Colon (tissue), 2 donors: ENCODE results near the gene ABLIM2.

Experiments used
- FAIRE-seq: peaks from 2 replicates; lab custom pipeline; 2012; peaks lifted over from hg19 to GRCh38; lab: Jason Lieb, UNC
- donor health status: control.
- donor health status: control.

ABLIM2 gene

DNA sequence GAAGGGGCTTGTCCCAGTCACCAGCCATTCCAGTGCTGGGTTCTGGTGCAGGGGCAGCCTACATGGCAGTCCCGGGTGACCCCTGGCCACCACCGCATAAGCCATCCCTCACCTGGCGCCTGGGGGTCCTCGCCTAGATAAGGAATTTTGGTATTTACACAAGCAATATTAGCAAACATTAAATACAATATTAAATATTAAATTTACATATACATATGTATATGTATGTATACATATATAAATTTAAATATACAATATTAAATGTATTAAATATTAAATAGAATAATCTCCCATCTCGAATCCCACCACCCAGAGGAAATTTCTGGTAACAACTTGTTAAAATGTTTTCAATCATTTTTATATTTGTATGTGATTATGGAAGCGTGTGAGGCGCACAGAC is 114.4 kb downstream of the ABLIM2 start:
- FAIRE-seq, result no peak

GRCh38 chr4:8043596-8043995 is 115.0 kb downstream of the ABLIM2 start:
- no peak for FAIRE-seq

- no peak for FAIRE-seq
Observed at GRCh38 chr4:8041868-8042267, 116.7 kb downstream of the ABLIM2 start.

GRCh38 chr4:8041172-8041571 is 117.4 kb downstream of the ABLIM2 start:
- no peak for FAIRE-seq

GRCh38 chr4:8040607-8041006 is 118.0 kb downstream of the ABLIM2 start:
- no peak for FAIRE-seq

GRCh38 chr4:8039853-8040252 is 118.8 kb downstream of the ABLIM2 start:
- no peak for FAIRE-seq

- FAIRE-seq, result no peak
Observed at GRCh38 chr4:8039290-8039689, 119.3 kb downstream of the ABLIM2 start.

- FAIRE-seq, result no peak
Observed at GRCh38 chr4:8038719-8039251, 119.8 kb downstream of the ABLIM2 start.

DNA sequence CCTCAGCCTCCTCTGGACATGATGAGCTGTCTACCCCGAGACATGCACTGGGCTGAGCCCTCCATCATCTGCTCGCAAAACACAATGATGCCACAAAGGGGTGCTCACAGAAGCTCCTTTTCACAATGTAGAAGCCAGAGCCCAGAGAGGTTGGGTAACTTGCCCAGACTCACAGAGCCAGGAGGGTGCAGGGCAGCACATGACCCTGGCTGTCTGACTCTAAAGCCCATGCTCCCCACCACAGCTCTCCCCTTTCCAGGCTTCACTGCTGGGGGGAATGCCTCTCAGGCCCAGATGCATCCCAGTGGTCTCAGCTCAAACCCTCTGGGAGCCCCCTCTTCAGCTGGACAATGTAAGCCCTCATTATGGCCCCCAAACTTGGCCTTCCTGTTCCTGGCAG is 120.5 kb downstream of the ABLIM2 start:
- no peak for FAIRE-seq

GRCh38 chr4:8037150-8037769 is 121.4 kb downstream of the ABLIM2 start:
- no peak for FAIRE-seq

DNA sequence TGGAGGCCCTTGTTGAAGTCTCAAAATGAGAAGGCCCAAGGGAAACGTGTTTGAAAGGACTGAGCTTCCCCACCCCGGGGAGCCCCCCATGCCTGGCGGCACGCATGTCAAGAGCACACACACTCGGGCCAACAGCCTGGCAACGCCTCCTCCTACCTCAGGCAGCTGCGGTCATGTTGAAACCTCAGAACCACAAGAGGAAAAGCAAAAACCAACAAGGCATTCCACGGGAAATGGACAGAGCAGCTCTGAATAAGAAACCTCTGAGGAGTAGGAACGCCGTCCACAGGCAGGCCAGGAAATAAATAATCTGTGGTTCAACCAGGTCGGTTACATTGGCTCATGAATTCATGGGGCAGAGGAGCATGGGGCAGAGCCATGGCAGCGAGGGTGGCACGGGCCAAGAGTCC is 123.2 kb downstream of the ABLIM2 start:
- FAIRE-seq, result no peak

GRCh38 chr4:8033829-8034528 is 124.6 kb downstream of the ABLIM2 start:
- no peak for FAIRE-seq

- FAIRE-seq, result no peak
Observed at GRCh38 chr4:8033067-8033755, 125.4 kb downstream of the ABLIM2 start.

DNA sequence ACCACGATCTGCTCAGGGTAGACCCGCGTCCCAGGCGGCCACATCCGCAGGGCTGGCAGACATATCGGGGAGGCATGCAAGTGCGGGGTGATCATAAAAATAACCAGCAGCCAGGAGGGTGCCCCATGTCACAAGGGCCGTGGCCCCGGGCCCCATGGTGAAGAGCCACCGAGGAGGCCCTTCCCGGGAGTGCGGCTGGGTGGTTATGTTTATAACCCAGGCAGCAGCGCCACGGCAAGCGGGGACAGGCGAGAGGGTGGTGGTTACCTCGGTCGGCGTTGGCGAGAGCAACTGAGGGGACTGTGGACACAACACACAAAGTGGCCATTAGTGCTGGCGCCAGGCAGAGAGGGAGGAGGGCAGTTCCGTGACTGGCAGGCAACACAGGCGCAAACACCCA is 126.2 kb downstream of the ABLIM2 start:
- FAIRE-seq, result no peak

- FAIRE-seq, result no peak
Observed at GRCh38 chr4:8030121-8030781, 128.4 kb downstream of the ABLIM2 start.

DNA sequence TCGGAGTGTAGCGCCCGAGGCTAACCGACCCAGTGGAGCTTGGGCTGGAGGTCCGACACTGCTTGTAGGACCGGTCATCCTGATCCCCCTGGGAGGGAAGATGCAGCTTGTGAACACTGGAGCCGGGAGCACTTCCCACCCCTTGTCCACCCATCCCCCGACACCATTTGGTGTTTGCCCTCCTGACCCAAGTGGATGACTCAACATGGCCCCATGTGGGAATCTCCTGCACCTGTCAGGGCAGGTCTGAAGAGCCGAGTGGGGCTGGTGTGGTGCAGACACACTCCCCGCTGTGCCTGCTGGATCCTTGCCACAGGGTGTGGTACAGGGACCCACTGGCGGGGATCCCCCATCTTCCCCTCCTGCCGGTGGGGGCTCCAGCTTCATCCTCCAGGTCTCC is 128.9 kb downstream of the ABLIM2 start:
- FAIRE-seq, result no peak

DNA sequence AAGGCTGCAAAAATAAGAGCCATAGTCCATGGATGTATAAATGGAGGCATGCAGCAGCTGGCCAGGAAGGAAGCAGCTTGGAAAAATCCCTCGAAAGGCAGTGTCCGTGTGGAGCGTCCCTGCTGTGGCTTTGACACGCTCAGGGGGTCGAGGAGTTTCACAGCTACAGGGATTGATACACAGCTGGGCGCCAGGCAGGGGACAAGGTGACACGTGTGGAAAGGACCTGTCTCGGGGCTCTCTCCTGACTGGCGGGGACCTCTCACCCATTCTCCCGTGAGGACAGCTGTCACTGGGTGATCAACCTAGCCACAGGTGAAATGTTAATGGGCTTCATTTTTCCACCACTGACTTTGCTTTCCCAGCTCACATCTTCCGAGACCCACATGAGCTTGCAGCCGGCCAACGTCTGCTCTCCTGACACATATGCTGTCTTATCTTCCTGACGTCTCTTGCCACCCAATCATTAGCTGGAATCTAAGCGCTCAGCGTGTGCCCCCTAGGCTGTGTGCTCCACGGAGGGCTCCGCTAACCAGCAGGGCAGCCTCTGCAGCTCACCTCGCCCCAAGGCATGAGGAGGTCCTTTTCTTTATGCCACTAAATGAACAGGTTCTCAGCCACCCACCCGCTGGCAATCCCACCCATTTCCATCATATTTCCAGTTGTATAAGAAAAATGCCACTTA is 129.6 kb downstream of the ABLIM2 start:
- no peak for FAIRE-seq

GRCh38 chr4:8028368-8028767 is 130.2 kb downstream of the ABLIM2 start:
- no peak for FAIRE-seq

GRCh38 chr4:8026453-8026852 is 132.2 kb downstream of the ABLIM2 start:
- FAIRE-seq, result no peak

- no peak for FAIRE-seq
Observed at GRCh38 chr4:8025668-8026067, 132.9 kb downstream of the ABLIM2 start.

DNA sequence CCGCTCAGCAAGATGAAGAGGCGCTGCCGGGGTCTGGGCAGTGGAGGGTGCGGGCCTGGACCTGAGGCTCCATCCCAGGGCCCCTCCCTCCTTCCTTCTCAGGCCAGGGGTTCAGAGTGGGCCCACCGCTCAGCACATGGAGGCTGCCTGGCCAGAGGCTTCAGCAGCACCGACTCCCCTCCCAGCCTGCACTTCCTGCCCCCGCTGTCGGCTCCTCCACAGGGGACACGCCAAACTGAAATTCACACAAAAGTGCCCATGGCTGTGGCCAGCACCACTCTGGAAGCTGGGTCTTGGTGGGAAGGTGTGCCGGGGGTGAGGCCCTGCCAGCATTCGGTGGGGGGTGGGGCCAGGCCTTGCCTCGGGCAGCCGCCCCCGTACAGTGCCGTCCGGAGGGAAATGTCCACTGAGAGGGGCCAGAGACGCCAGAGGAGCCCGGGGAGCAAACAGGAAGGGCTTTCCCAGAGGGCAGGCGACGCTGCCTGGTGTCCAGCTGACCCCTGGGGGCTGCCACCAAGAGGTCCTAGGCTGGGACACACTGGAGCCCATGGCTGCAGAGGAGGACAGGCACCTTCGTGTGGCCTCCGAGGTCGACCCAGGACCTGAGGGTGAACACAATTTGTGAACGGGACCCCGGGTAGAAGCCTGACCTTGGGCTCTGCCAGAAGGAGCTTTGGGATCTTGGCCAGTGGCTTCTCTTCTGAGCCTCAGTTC is 134.4 kb downstream of the ABLIM2 start:
- FAIRE-seq, result no peak

- FAIRE-seq, result no peak
Observed at GRCh38 chr4:8023696-8024033, 134.9 kb downstream of the ABLIM2 start.
